GM12875 (cell line): ENCODE data around the gene PER1.
"Not testable (repeated sequence)": the region's sequence is repeated elsewhere in the genome, so short reads cannot be mapped to it uniquely, and the experiment has no call there.

Experiments
- H3K4me3 ChIP-seq: one replicate; pipeline ENCODE4 v1.5.1; 2011; ENCODE audit warnings: low read depth, low read length, control low read depth
- CTCF ChIP-seq: IDR thresholded peaks from 2 replicates; pipeline ENCODE4 v1.5.1; 2011; ENCODE audit warnings: low read depth, mild to moderate bottlenecking, control low read depth, inconsistent platforms, low read length, moderate library complexity, borderline replicate concordance; ENCODE audit not compliant: insufficient read depth

PER1 gene

GRCh38 chr17:8117367-8117979, 34.7 kb downstream of the PER1 start:
- no peak for TF ChIP-seq CTCF
- peak overlapping the region; percentile 58 for H3K4me3 ChIP-seq

- no peak overlapping the region for H3K4me3 ChIP-seq
Measured at GRCh38 chr17:8116776-8117175, 35.4 kb downstream of the PER1 start.

GRCh38 chr17:8110907-8111306, 41.3 kb downstream of the PER1 start:
- no peak for TF ChIP-seq CTCF
- H3K4me3 ChIP-seq: no peak overlapping the region

More at GRCh38 chr17:8116776-8117175, 35.4 kb downstream of the PER1 start:
- TF ChIP-seq CTCF: no peak

GRCh38 chr17:8110456-8110804, 41.8 kb downstream of the PER1 start:
- H3K4me3 ChIP-seq: no peak overlapping the region
- no peak for TF ChIP-seq CTCF

- peak; percentile 97 for TF ChIP-seq CTCF
- H3K4me3 ChIP-seq: no peak overlapping the region
Measured at GRCh38 chr17:8109661-8110455, 42.3 kb downstream of the PER1 start.

GRCh38 chr17:8108972-8109660, 43.1 kb downstream of the PER1 start:
- no peak for TF ChIP-seq CTCF
- H3K4me3 ChIP-seq: no peak overlapping the region

GRCh38 chr17:8106980-8107379, 45.2 kb downstream of the PER1 start:
- H3K4me3 ChIP-seq: not testable (repeated sequence)
